ENCODE results near the gene KCTD2.
"Not testable (repeated sequence)": the region's sequence is repeated elsewhere in the genome, so short reads cannot be mapped to it uniquely, and the experiment has no call there.

Gene KCTD2

DNA sequence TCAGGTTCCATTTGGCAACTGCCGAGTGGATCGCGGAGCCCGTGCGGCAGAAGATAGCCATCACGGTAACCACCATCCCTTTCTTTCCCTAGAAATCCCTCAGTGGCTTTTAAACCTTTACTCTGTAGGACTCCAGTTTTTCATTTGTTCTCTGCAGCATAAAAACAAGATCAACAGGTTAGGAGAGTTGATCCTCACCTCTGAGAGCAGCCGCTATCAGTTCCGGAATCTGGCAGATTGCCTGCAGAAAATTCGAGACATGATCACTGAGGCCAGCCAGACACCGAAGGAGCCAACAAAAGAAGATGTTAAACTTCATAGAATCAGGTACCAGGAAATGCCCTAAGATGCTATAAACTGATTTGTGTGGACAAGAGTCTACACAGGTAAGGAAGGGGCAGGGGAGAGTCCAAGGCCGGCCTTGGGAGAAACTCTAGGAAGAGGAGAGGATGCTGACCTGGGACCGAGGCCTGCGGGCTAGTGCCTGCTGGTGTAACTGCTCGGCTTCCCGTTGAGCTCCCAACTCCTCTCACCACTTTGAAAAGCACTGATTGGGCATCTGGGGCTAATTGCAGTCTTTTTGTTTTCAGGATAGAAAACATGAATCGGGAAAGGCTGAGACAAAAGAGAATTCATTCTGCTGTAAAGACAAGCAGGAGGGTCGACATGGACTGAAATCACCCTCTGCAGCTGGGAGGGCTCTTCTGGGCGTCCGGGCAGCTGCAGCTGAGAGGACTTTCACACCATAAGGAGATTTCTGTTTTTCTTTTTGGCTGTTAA is 26.5 kb upstream of the KCTD2 start:
- TF ChIP-seq, protein P1, sequence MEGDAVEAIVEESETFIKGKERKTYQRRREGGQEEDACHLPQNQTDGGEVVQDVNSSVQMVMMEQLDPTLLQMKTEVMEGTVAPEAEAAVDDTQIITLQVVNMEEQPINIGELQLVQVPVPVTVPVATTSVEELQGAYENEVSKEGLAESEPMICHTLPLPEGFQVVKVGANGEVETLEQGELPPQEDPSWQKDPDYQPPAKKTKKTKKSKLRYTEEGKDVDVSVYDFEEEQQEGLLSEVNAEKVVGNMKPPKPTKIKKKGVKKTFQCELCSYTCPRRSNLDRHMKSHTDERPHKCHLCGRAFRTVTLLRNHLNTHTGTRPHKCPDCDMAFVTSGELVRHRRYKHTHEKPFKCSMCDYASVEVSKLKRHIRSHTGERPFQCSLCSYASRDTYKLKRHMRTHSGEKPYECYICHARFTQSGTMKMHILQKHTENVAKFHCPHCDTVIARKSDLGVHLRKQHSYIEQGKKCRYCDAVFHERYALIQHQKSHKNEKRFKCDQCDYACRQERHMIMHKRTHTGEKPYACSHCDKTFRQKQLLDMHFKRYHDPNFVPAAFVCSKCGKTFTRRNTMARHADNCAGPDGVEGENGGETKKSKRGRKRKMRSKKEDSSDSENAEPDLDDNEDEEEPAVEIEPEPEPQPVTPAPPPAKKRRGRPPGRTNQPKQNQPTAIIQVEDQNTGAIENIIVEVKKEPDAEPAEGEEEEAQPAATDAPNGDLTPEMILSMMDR (IDR thresholded peaks at IDR 0.05; ENCODE audit: low read depth, low read length): no peak
- no peak overlapping the region for H3K4me3 ChIP-seq (ENCODE audit: low read depth, low read length)

DNA sequence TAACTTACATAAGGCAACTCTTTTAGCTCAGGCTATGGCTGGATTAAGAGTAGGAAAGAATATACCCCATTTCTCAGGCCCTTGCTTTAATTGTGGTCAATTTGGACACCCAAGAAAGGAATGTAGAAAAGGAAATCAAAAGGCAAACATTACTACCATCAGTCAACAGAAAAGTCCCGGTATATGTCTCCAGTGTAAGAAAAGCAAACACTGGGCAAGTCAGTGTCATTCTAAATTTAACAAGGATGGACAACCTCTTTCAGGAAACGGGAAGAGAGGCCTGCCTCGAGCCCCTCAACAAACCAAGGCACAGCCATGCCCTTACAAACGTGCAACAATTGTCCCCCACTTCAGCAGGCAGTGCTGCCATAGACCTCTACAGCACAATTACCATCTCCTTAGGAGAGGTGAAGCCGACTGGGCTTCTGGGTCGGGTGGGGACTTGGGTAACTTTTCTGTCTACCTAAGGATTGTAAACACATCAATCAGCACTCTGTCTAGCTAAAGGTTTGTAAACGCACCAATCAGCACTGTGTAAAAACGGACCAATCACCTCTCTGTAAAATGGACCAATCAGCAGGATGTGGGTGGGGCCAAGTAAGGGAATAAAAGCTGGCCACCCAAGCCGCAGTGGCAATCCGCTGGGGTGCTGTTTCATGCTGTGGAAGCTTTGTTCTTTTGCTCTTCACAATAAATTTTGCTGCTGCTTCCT is 22.2 kb upstream of the KCTD2 start:
- no peak overlapping the region for H3K4me3 ChIP-seq (ENCODE audit: low read depth, low read length)
- TF ChIP-seq, protein P1 (IDR thresholded peaks at IDR 0.05; ENCODE audit: low read depth, low read length): no peak

DNA sequence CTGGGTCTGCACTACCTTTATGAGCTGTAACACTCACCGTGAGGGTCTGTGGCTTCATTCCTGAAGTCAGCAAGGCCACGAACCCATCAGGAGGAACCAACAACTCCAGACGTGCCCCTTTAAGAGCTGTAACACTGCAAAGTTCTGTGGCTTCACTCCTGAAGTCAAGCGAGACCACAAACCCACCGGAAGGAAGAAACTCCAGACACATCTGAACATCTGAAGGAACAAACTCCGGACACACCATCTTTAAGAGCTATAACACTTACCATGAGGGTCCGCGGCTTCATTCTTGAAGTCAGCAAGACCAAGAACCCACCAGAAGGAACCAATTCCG is 21.7 kb upstream of the KCTD2 start:
- not testable (repeated sequence) for H3K4me3 ChIP-seq (ENCODE audit: low read depth, low read length)

DNA sequence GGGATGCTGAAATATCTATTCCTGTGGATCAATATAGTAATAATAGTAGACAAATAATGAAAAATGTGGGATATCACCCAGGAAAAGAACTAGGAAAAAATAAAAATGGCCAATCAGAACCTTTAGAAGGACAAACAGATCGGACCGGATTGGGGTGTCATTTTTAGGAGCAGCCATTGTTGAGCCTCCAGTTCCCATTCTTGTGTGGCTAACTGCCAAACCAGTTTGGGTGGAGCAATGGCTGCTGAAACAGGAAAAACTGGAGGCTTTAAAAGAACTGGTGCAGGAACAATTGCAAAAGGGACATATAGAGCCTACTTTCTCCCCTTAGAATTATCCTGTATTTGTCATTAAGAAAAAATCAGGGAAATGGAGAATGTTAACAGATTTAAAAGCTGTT is 20.4 kb upstream of the KCTD2 start:
- not testable (repeated sequence) for H3K4me3 ChIP-seq (ENCODE audit: low read depth, low read length)

DNA sequence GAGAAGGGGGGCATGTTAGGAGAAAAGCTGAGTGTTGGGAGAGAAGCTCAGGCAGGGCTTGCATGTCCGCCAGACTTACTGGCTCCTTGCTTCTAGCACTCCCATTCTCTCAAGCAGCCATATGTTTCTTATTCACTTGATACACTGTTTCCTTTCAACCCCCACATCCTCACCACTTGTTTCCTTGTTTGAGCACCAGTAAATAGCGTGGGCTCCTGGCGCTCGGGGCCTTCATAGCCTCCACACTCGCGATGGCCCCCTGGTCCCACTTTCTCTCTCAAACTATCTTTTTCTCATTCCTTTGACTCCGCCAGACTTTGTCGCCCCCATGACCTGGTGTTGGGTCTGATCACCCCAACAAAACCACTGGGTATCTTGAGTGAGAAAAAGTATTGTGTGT is 16.9 kb upstream of the KCTD2 start:
- TF ChIP-seq, protein P1 (IDR thresholded peaks at IDR 0.05; ENCODE audit: low read depth, low read length): no peak
- no peak overlapping the region for H3K4me3 ChIP-seq (ENCODE audit: low read depth, low read length)

DNA sequence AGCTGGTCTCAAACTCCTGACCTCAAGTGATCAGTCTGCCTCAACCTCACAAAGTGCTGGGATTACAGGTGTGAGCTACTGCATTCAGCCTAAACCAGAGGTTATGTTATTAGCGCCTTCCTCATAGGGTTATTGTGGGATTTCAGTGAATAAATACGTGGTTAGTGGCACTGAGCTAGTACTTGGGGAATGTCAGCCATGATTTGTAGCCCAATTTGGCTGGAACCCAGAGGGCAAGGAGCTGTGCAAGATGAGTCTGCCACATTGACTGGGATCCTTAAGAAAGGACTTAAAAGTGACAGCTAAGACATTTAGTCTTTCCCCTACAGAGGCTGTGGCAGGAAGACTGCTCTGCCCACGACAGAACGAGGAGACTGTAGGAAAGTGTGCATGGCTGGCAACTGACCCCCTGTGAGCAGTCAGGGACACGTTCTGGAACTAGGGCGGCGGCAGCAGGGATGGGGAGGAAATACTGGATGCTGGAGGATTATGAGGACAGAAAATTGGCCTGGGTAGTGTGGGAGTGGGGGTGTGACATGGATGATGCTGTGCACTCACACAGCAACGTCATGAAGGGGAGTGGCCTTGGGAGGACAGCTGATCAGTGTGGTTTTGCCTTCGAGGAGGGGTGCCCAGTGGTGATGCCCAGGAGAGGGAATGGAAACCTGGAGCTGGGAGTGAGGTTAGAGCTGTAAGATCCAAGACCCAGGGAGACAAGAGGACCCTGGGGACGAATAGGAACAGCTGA is 14.9 kb upstream of the KCTD2 start:
- H3K4me3 ChIP-seq (ENCODE audit: low read depth, low read length): peak overlapping the region; percentile 73
- TF ChIP-seq, protein P1 (IDR thresholded peaks at IDR 0.05; ENCODE audit: low read depth, low read length): no peak

DNA sequence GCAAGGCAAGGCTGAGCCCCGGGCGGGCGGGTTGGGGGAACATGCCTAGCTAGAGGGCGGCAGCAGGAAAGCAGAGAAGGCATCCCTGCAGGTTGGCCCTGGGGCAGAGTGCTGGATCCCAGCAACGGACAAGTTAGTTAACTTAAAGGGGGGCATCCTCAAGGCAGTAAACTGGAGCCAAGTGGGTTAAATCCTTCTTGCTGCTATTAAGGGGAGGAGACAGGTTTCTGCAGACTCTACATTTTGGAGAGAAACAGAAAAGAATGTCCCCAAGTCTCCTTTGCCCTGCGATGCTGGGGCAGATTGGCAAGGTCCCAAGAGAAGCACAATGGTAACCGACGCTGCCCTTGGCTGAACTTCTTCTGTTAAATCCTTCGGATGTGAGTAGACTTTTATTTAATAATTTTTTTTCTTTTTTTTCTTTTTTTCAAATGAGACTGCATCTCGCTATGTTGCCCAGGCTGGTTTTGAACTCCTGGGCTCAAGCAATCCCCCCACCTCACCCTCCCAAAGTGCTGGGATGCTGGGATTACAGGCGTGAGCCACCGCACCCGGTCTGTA is 14.2 kb upstream of the KCTD2 start:
- H3K4me3 ChIP-seq (ENCODE audit: low read depth, low read length): peak overlapping the region; percentile 73
- TF ChIP-seq, protein P1 (IDR thresholded peaks at IDR 0.05; ENCODE audit: low read depth, low read length): no peak

All from WI38 (cell line).